Thyroid gland (tissue), 4 donors: ENCODE results near the gene GALNT18.

Source experiments
- POLR2A ChIP-seq, 2 donors: fragments of 450-650 bp; IDR thresholded peaks; one replicate each; pipeline ENCODE4 v1.6.1; 2017; ENCODE audit warnings: antibody characterized with exemption in 2 of 2, mild to moderate bottlenecking in 2 of 2, moderate library complexity in 1 of 2
- TF ChIP-seq, protein P1 (sequence below), 6 experiments: fragments of 200-600 bp in 3 of 6; fragments of 450-650 bp in 3 of 6; sonication (generic) in 3 of 6; IDR thresholded peaks; one replicate each; pipeline ENCODE4 v1.5.1; 2016 to 2019; ENCODE audit warnings: antibody characterized with exemption in 6 of 6, mild to moderate bottlenecking in 2 of 6, inconsistent platforms in 1 of 6, moderate library complexity in 1 of 6

DNA sequence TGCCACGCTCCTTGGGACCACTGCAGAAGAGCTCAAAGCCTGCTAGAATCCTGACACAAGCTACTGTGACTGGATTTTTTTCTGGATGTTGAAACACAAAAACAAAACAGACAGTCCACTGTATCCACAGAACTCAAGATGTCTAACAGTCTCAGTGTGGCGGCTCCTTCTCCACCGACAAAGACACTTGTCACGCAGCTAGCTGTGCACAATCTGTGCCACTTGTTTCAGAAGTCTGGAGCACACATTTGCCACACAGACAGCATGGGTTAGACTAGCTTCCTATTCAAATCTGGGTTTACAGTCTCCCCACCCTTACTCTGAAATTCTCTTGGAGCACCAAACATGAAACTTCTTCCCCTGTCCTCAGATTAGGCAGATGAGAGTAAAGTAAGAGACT lies 99.2 kb downstream of the GALNT18 start:
- TF ChIP-seq, protein P1, sequence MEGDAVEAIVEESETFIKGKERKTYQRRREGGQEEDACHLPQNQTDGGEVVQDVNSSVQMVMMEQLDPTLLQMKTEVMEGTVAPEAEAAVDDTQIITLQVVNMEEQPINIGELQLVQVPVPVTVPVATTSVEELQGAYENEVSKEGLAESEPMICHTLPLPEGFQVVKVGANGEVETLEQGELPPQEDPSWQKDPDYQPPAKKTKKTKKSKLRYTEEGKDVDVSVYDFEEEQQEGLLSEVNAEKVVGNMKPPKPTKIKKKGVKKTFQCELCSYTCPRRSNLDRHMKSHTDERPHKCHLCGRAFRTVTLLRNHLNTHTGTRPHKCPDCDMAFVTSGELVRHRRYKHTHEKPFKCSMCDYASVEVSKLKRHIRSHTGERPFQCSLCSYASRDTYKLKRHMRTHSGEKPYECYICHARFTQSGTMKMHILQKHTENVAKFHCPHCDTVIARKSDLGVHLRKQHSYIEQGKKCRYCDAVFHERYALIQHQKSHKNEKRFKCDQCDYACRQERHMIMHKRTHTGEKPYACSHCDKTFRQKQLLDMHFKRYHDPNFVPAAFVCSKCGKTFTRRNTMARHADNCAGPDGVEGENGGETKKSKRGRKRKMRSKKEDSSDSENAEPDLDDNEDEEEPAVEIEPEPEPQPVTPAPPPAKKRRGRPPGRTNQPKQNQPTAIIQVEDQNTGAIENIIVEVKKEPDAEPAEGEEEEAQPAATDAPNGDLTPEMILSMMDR (IDR thresholded peaks at IDR 0.05): no peak
- no peak for TF ChIP-seq POLR2A (IDR thresholded peaks at IDR 0.05)
